IPS DF 6.9 (cell line): ENCODE data around the gene TIMM9.
"Not testable (repeated sequence)": the region's sequence is repeated elsewhere in the genome, so short reads cannot be mapped to it uniquely, and the experiment has no call there.

Experiments
- DNase-seq: peaks from one replicate; pipeline ENCODE4 v3.0.0-alpha.2; 2013; ENCODE audit warnings: low read depth, low spot score
- H3K27ac ChIP-seq: one replicate; pipeline ENCODE4 v1.5.1; 2013; ENCODE audit warnings: low read length, control low read depth
- H3K27me3 ChIP-seq: 2 replicates; pipeline ENCODE4 v1.6.1; 2013; ENCODE audit warnings: mild to moderate bottlenecking, low read length; ENCODE audit not compliant: control insufficient read depth, insufficient read depth
- H3K36me3 ChIP-seq: 2 replicates; pipeline ENCODE4 v1.6.1; 2013; ENCODE audit warnings: low read length; ENCODE audit not compliant: control insufficient read depth, insufficient read depth
- H3K4me1 ChIP-seq: 2 replicates; pipeline ENCODE4 v1.6.1; 2013; ENCODE audit warnings: low read length; ENCODE audit not compliant: control insufficient read depth, insufficient read depth
- H3K4me3 ChIP-seq: 2 replicates; pipeline ENCODE4 v1.5.1; 2013; ENCODE audit warnings: mild to moderate bottlenecking, low read length
- H3K9me3 ChIP-seq: 2 replicates; pipeline ENCODE4 v1.6.1; 2013; ENCODE audit warnings: low read length, inconsistent platforms; ENCODE audit not compliant: control insufficient read depth, insufficient read depth
- WGBS: extraction: QIAGEN DNeasy Blood & Tissue Kit; methylation state at CpG from one replicate; pipeline ENCODE4 v1.1.7; 2013; ENCODE audit warnings: mixed read lengths, missing lambda C conversion rate; ENCODE audit not compliant: insufficient read length, insufficient coverage; 5-methylcytosine and 5-hydroxymethylcytosine counted together

Gene TIMM9

GRCh38 chr14:58362798-58363412 is 64.4 kb downstream of the TIMM9 start:
- DNase-seq: no peak
- H3K4me3 ChIP-seq: no peak overlapping the region
- no CpG with 5 or more reads among the region's 3 CpGs for WGBS

GRCh38 chr14:58362272-58362671 is 65.1 kb downstream of the TIMM9 start:
- H3K4me1 ChIP-seq, H3K4me3 ChIP-seq, H3K36me3 ChIP-seq, DNase-seq, H3K9me3 ChIP-seq, H3K27ac ChIP-seq, H3K27me3 ChIP-seq: not testable (repeated sequence)
- no CpG with 5 or more reads among the region's 1 CpG for WGBS

More at GRCh38 chr14:58362798-58363412, 64.4 kb downstream of the TIMM9 start:
- H3K9me3 ChIP-seq: no peaks in the 10 kb centered on the region
- peaks cover 3% of the 10 kb centered on the region; the same call in 1 of the 2 replicates for H3K36me3 ChIP-seq
- no peaks in the 10 kb centered on the region for H3K4me1 ChIP-seq
- H3K27ac ChIP-seq: no peak overlapping the region
- H3K27me3 ChIP-seq: no peaks in the 10 kb centered on the region
